CD4-positive, CD25-positive, alpha-beta regulatory T cell (primary cell): ENCODE results near the gene ZNF324. TPM values are rescaled to one million over a fixed set of nuclear protein-coding genes. Genes with fewer than 3 reads are reported as not detected.

Source experiments
- ATAC-seq, 2 donors: fragments of 150-1000 bp; cut with Tn5 transposase; one replicate each; pipeline ENCODE4 v1.10.0; 2021; ENCODE audit warnings: low read depth in 2 of 2, moderate number of reproducible peaks in 2 of 2, moderate library complexity in 1 of 2
- DNase-seq, 3 donors: peaks; one replicate each; pipeline versions ENCODE4 v3.0.0 to v3.0.0-alpha.2; 2012 to 2022; ENCODE audit warnings: mixed read lengths in 1 of 3
- H3K27ac ChIP-seq: one replicate; pipeline ENCODE4 v1.7.0; 2013; ENCODE audit warnings: mild to moderate bottlenecking, low read length; ENCODE audit not compliant: insufficient read depth, poor library complexity, severe bottlenecking
- H3K27me3 ChIP-seq: one replicate; pipeline ENCODE4 v1.7.0; 2013; ENCODE audit warnings: low read length; ENCODE audit not compliant: control insufficient read depth, insufficient read depth
- H3K36me3 ChIP-seq: one replicate; pipeline ENCODE4 v1.7.0; 2013; ENCODE audit warnings: mild to moderate bottlenecking, low read length, moderate library complexity; ENCODE audit not compliant: control insufficient read depth, insufficient read depth
- H3K4me1 ChIP-seq: 2 replicates; pipeline ENCODE4 v1.7.0; 2013; ENCODE audit warnings: mild to moderate bottlenecking, low read length; ENCODE audit not compliant: insufficient read depth, control insufficient read depth, poor library complexity, severe bottlenecking
- H3K4me3 ChIP-seq: one replicate; pipeline ENCODE4 v1.7.0; 2013; ENCODE audit warnings: low read depth, mild to moderate bottlenecking, low read length, moderate library complexity
- H3K9me3 ChIP-seq, 2 experiments: 1 replicate in 1 of 2; 2 replicates in 1 of 2; pipeline ENCODE4 v1.7.0; 2013; ENCODE audit warnings: low read length in 2 of 2, mild to moderate bottlenecking in 1 of 2, moderate library complexity in 1 of 2; ENCODE audit not compliant: control insufficient read depth in 2 of 2
- H3K27ac Mint-ChIP-seq, 3 donors: one replicate each; pipeline ENCODE4 v1.8.0; 2020 to 2022; ENCODE audit warnings: mild to moderate bottlenecking in 3 of 3, mixed read lengths in 3 of 3, moderate library complexity in 2 of 3
- H3K27me3 Mint-ChIP-seq: one replicate; pipeline ENCODE4 v1.8.0; 2022; ENCODE audit warnings: mild to moderate bottlenecking, mixed read lengths
- H3K36me3 Mint-ChIP-seq: one replicate; pipeline ENCODE4 v1.8.0; 2020; ENCODE audit warnings: mixed read lengths
- H3K4me1 Mint-ChIP-seq, 4 donors: one replicate each; pipeline ENCODE4 v1.8.0; 2020 to 2022; ENCODE audit warnings: mixed read lengths in 4 of 4, mild to moderate bottlenecking in 1 of 4
- H3K4me3 Mint-ChIP-seq, 4 donors: one replicate each; pipeline ENCODE4 v1.8.0; 2020 to 2022; ENCODE audit warnings: mild to moderate bottlenecking in 4 of 4, mixed read lengths in 4 of 4, moderate library complexity in 3 of 4
- H3K9me3 Mint-ChIP-seq, 7 donors: one replicate each; pipeline ENCODE4 v1.8.0; 2020 to 2022; ENCODE audit warnings: mixed read lengths in 7 of 7, mild to moderate bottlenecking in 3 of 7, moderate library complexity in 2 of 7
- polyA plus RNA-seq, 4 donors: library from polyadenylated mRNA; unstranded; fragments of 300-500 nt; fragmentation: Illumina TruSeq; gene quantifications; one replicate each; pipeline ENCODE4 v1.2.3, GENCODE V29; 2021
- total RNA-seq: library from RNA; stranded (reverse); gene quantifications from one replicate; pipeline ENCODE4 v1.2.3, GENCODE V29; 2022

Gene ZNF324
- total and polyA plus RNA-seq, 5 donors from 2014 or later, result 5.3 to 15.1 (median 10.6) TPM

- Mint-ChIP-seq H3K4me1 (peaks cover 5 to 55% (median 24%) of the 10 kb centered on the region in 4 donors), H3K27me3 (no peaks in the 10 kb centered on the region), H3K9me3 (peaks cover 0 to 1% (median 0%) of the 10 kb centered on the region in 7 donors), H3K36me3 (no peaks in the 10 kb centered on the region), H3K27ac (no peak overlapping the region), H3K4me3 (peak overlapping the region in 2 of 4 donors; percentile 27 to 82)
- Histone ChIP-seq H3K27ac (no peak overlapping the region), H3K4me3 (no peak overlapping the region), H3K9me3 (no peaks in the 10 kb centered on the region), H3K27me3 (no peaks in the 10 kb centered on the region), H3K36me3 (peaks cover 4% of the 10 kb centered on the region), H3K4me1 (peaks cover 34% of the 10 kb centered on the region)
- ATAC-seq (no peak), DNase-seq (no peak)
These were observed 49.5 kb downstream of the ZNF324 start for GRCh38 chr19:58516246-58516836.

GRCh38 chr19:58516964-58517833 lies 50.3 kb downstream of the ZNF324 start:
- no peaks in the 10 kb centered on the region for H3K27me3 Mint-ChIP-seq
- Histone ChIP-seq H3K4me1 (peaks cover 34% of the 10 kb centered on the region), H3K4me3 (no peak overlapping the region), H3K36me3 (peaks cover 4% of the 10 kb centered on the region), H3K27me3 (no peaks in the 10 kb centered on the region), H3K27ac (no peak overlapping the region), H3K9me3 (no peaks in the 10 kb centered on the region)
- H3K9me3 Mint-ChIP-seq, result peaks cover 0 to 1% (median 0%) of the 10 kb centered on the region in 7 donors
- H3K27ac Mint-ChIP-seq, result no peak overlapping the region
- H3K36me3 Mint-ChIP-seq, result no peaks in the 10 kb centered on the region
- peak overlapping the region in 1 of 4 donors; percentile 90 for H3K4me3 Mint-ChIP-seq
- no peak for DNase-seq
- H3K4me1 Mint-ChIP-seq, result peaks cover 7 to 58% (median 24%) of the 10 kb centered on the region in 4 donors
- ATAC-seq, result no peak

DNA sequence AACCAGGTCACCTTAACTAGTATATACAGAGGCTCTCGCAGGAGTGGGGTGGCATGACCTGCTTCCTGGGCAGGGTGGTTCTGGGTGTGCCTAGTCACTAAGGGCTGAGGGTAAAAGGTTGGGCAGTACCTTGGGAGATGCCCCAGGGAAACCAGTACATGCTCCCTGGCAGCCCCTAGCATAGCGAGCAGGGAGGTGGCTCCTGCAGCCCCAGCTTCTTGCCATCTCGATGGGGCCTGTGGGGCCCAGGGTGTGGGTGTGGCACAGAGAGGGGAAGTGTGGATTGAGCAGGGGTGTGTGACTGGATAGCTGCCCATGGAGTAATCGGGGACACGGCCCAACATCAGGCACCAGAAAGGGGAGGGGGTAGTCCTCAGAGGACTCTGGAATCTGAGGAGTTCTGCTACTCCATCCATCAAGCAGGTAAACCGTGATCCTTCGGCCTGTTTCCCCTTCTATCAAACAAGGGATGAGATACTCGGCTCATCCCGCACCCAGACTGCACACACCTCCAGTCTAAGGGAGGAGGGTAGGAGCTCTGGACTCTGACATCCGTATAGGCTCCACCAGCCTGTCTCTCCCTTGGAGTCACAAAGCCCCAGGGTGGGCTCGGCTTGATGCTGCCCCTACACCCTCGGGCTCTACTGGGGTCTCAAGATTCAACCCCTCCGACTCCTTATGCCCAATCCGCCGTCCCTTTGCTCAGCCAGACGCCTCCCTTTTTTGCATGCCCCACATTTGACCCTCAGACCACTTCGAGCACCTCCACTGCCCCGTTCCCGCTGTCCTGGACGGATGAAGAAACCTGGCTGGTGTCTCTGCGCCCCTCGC lies 51.6 kb downstream of the ZNF324 start:
- H3K27ac Mint-ChIP-seq, result peak overlapping the region; percentile 95 to 99 (median 97)
- peak overlapping the region; percentile 95 to 99 (median 97) for H3K4me3 Mint-ChIP-seq
- DNase-seq (no peak), ATAC-seq (no peak)
- peaks cover 7 to 58% (median 25%) of the 10 kb centered on the region in 4 donors for H3K4me1 Mint-ChIP-seq
- peak overlapping the region; percentile 87 for H3K27ac ChIP-seq
- no peaks in the 10 kb centered on the region for H3K27me3 ChIP-seq
- H3K36me3 Mint-ChIP-seq, result no peaks in the 10 kb centered on the region
- peak overlapping the region; percentile 65 for H3K4me3 ChIP-seq
- H3K4me1 ChIP-seq, result peaks cover 31% of the 10 kb centered on the region
- no peaks in the 10 kb centered on the region for H3K27me3 Mint-ChIP-seq
- H3K9me3 Mint-ChIP-seq, result peaks cover 0 to 1% (median 0%) of the 10 kb centered on the region in 7 donors
- peaks cover 4% of the 10 kb centered on the region for H3K36me3 ChIP-seq
- no peaks in the 10 kb centered on the region for H3K9me3 ChIP-seq

DNA sequence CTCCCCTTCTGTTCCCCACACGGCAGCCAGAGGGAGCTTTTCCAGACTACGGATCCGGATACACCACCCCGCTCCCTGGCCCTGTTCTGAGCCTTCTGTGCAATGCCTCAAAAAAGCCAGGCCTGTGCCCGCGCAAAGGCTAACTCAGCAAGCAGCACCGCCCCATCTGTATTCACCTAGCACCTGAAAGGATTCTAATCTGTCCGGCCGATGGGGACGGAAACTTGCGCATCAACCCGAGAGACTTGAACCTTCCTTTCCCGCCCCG lies 52.1 kb downstream of the ZNF324 start:
- Mint-ChIP-seq H3K4me1 (peaks cover 7 to 53% (median 25%) of the 10 kb centered on the region in 4 donors), H3K9me3 (peaks cover 0 to 1% (median 0%) of the 10 kb centered on the region in 7 donors), H3K27ac (peak overlapping the region; percentile 95 to 99 (median 97)), H3K27me3 (no peaks in the 10 kb centered on the region), H3K4me3 (peak overlapping the region; percentile 95 to 99 (median 97)), H3K36me3 (no peaks in the 10 kb centered on the region)
- no peaks in the 10 kb centered on the region for H3K9me3 ChIP-seq
- H3K36me3 ChIP-seq, result peaks cover 4% of the 10 kb centered on the region
- DNase-seq, result peak; percentile 28 to 69 (median 33)
- H3K4me3 ChIP-seq, result peak overlapping the region; percentile 65
- ATAC-seq, result no peak
- peaks cover 26% of the 10 kb centered on the region for H3K4me1 ChIP-seq
- no peaks in the 10 kb centered on the region for H3K27me3 ChIP-seq
- peak overlapping the region; percentile 87 for H3K27ac ChIP-seq

GRCh38 chr19:58519355-58520256 lies 52.7 kb downstream of the ZNF324 start, which contains the start of gene ZBTB45:
ZBTB45 (minus strand) TSS chr19:58519810; CDS start chr19:58517673, 2,137 bp downstream.
- Mint-ChIP-seq H3K36me3 (no peaks in the 10 kb centered on the region), H3K4me3 (peak within 1 kb of the TSS; percentile 95 to 99 (median 97)), H3K27me3 (no peaks in the 10 kb centered on the region), H3K27ac (peak within 1 kb of the TSS; percentile 95 to 99 (median 99)), H3K4me1 (peaks cover 7 to 48% (median 25%) of the 10 kb centered on the region in 4 donors), H3K9me3 (peaks cover 0 to 1% (median 0%) of the 10 kb centered on the region in 7 donors)
- H3K9me3 ChIP-seq, result no peaks in the 10 kb centered on the region
- H3K4me1 ChIP-seq, result peaks cover 22% of the 10 kb centered on the region
- no peaks in the 10 kb centered on the region for H3K27me3 ChIP-seq
- DNase-seq (peak; percentile 78 to 96 (median 88)), ATAC-seq (peak; percentile 86 to 88)
- peak within 1 kb of the TSS; percentile 65 for H3K4me3 ChIP-seq
- peaks cover 4% of the 10 kb centered on the region for H3K36me3 ChIP-seq
- H3K27ac ChIP-seq, result peak within 1 kb of the TSS; percentile 87

DNA sequence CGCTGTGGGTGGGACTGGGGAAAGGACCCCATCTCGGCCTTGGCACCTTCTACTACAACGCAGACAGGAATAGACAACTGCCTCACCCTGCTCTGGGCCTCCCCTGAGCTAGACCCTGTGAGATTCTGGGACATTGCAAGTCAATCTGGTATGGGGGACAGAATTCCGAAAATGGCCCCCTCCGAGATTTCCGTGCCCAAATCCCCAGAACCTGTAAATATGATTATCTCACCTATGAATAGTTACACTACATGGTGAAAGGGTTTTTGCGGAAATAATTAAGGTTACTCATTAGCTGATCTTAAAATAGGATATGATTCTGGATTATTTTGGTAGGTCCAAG lies 53.3 kb downstream of the ZNF324 start:
- Histone ChIP-seq H3K4me1 (peaks cover 19% of the 10 kb centered on the region), H3K9me3 (no peaks in the 10 kb centered on the region), H3K27ac (peak overlapping the region; percentile 87), H3K36me3 (peaks cover 4% of the 10 kb centered on the region), H3K27me3 (no peaks in the 10 kb centered on the region), H3K4me3 (peak overlapping the region; percentile 64)
- ATAC-seq (no peak), DNase-seq (no peak)
- Mint-ChIP-seq H3K9me3 (peaks cover 0 to 1% (median 0%) of the 10 kb centered on the region in 7 donors), H3K27ac (peak overlapping the region; percentile 95 to 99 (median 99)), H3K27me3 (no peaks in the 10 kb centered on the region), H3K4me1 (peaks cover 7 to 45% (median 23%) of the 10 kb centered on the region in 4 donors), H3K36me3 (no peaks in the 10 kb centered on the region), H3K4me3 (peak overlapping the region; percentile 95 to 99 (median 97))
